ENCODE measurements around the gene GABRB2. TPM values are rescaled to one million over a fixed set of nuclear protein-coding genes. Genes with fewer than 3 reads are reported as not detected.
A peak's percentile ranks its signal among the peaks of the same experiment; 100 is the strongest.

Gene GABRB2
- total and polyA plus RNA-seq, 2 experiments from 2014 or later: 0.11 to 0.94 TPM

GRCh38 chr5:161261668-161262323, 284.7 kb downstream of the GABRB2 start:
- Histone ChIP-seq H3K9me2 (ENCODE audit: insufficient read depth) (no peaks in the 10 kb centered on the region; the same call in 1 of the 2 replicates), H3K4me1 (ENCODE audit: insufficient read depth) (peaks cover 12% of the 10 kb centered on the region; the same call in 1 of the 2 replicates), H3K4me2 (no peak overlapping the region), H3K79me2 (replicated peaks; ENCODE audit: insufficient read depth) (no peaks in the 10 kb centered on the region), H3K4me3 (no peak overlapping the region), H2AFZ (no peak overlapping the region), H3K27ac (ENCODE audit: low read depth) (no peak overlapping the region), H3F3A (replicated peaks; ENCODE audit: low read depth) (no peaks in the 10 kb centered on the region), H4K20me1 (replicated peaks; ENCODE audit: insufficient read depth) (no peaks in the 10 kb centered on the region), H3K36me3 (ENCODE audit: insufficient read depth) (no peaks in the 10 kb centered on the region), H3K27me3 (ENCODE audit: insufficient read depth) (no peaks in the 10 kb centered on the region)
- DNase-seq (ENCODE audit: low spot score) (no peak), ATAC-seq (no peak)
- Mint-ChIP-seq H3K4me1 (peaks cover 9% of the 10 kb centered on the region), H3K9me3 (no peaks in the 10 kb centered on the region), H3K36me3 (ENCODE audit: low read depth) (no peaks in the 10 kb centered on the region; the same call in 2 of the 3 replicates), H3K4me3 (no peak overlapping the region), H3K27ac (no peak overlapping the region), H3K27me3 (ENCODE audit: insufficient read depth, low read depth, poor library complexity) (no peaks in the 10 kb centered on the region)
- TF ChIP-seq REST (IDR thresholded peaks at IDR 0.05; ENCODE audit: unreplicated experiment) (no peak), STAT1 (IDR thresholded peaks at IDR 0.05; ENCODE audit: unreplicated experiment) (no peak), CTCF (conservative IDR thresholded peaks at IDR 0.05; ENCODE audit: low read depth in 2 of 2) (no peak)

- Histone ChIP-seq H3K4me1 (ENCODE audit: insufficient read depth) (peaks cover 23% of the 10 kb centered on the region), H3K4me3 (no peak overlapping the region), H3K27me3 (ENCODE audit: insufficient read depth) (no peaks in the 10 kb centered on the region), H3K27ac (ENCODE audit: low read depth) (no peak overlapping the region), H3K36me3 (ENCODE audit: insufficient read depth) (no peaks in the 10 kb centered on the region), H3K9me2 (ENCODE audit: insufficient read depth) (no peaks in the 10 kb centered on the region), H3K79me2 (replicated peaks; ENCODE audit: insufficient read depth) (no peaks in the 10 kb centered on the region), H4K20me1 (replicated peaks; ENCODE audit: insufficient read depth) (no peaks in the 10 kb centered on the region), H2AFZ (peak overlapping the region; percentile 60; the same call in 1 of the 2 replicates), H3K4me2 (0 out of 2 replicates have a peak overlapping the region, but pooled peaks have one; percentile 5), H3F3A (replicated peaks; ENCODE audit: low read depth) (no peaks in the 10 kb centered on the region)
- DNase-seq (ENCODE audit: low spot score) (no peak), ATAC-seq (no peak)
- no peaks in the 10 kb centered on the region for H3K9me3 Mint-ChIP-seq
- H3K36me3 Mint-ChIP-seq (ENCODE audit: low read depth): no peaks in the 10 kb centered on the region
- H3K27ac Mint-ChIP-seq: no peak overlapping the region
- peaks cover 9% of the 10 kb centered on the region for H3K4me1 Mint-ChIP-seq
- H3K27me3 Mint-ChIP-seq (ENCODE audit: insufficient read depth, low read depth, poor library complexity): no peaks in the 10 kb centered on the region
- H3K4me3 Mint-ChIP-seq: no peak overlapping the region
- TF ChIP-seq JUNB (IDR thresholded peaks at IDR 0.05; ENCODE audit: unreplicated experiment) (no peak), POLR2AphosphoS5 (IDR thresholded peaks at IDR 0.05; ENCODE audit: low read depth) (no peak), ZNF114 (CRISPR knock-in tag; IDR thresholded peaks at IDR 0.05) (no peak), ZNF331 (CRISPR knock-in tag; IDR thresholded peaks at IDR 0.05; ENCODE audit: low read depth) (no peak), EZH2phosphoT487 (IDR thresholded peaks at IDR 0.05; ENCODE audit: unreplicated experiment) (no peak), STAT1 (IDR thresholded peaks at IDR 0.05; ENCODE audit: unreplicated experiment) (no peak), ETS1 (IDR thresholded peaks at IDR 0.05) (no peak), NANOG (IDR thresholded peaks at IDR 0.05; ENCODE audit: borderline replicate concordance) (no peak), CREB1 (CRISPR knock-in tag; IDR thresholded peaks at IDR 0.05; ENCODE audit: low read depth) (no peak), EZH2 (IDR thresholded peaks at IDR 0.05; ENCODE audit: low read depth, unreplicated experiment) (no peak), CTCF (conservative IDR thresholded peaks at IDR 0.05; ENCODE audit: low read depth in 2 of 2) (no peak)
These were observed 288.1 kb downstream of the GABRB2 start for GRCh38 chr5:161258438-161258837.

Measured in GM23338 (cell line).